ENCODE data around the gene ALG12. TPM values are rescaled to one million over a fixed set of nuclear protein-coding genes. Genes with fewer than 3 reads are reported as not detected.

The ALG12 gene
- total RNA-seq, 1 experiment from 2014 or later: 18.2 TPM

GRCh38 chr22:49934891-49935557 lies 16.8 kb upstream of the ALG12 start:
- ChIA-PET POLR2A (interaction anchor here (1.5 to 1.8 kb wide), 3 partner anchors 25 to 32 kb away, joined by 5 to 13 read pairs (median 13); partner anchors contain the start of gene PIM3), CTCF (no interaction called here)
- H3K4me3 Mint-ChIP-seq (ENCODE audit: unreplicated experiment): peak overlapping the region; percentile 67

GRCh38 chr22:49934160-49934890 lies 16.1 kb upstream of the ALG12 start:
- Mint-ChIP-seq H3K9me3 (ENCODE audit: unreplicated experiment) (no peaks in the 10 kb centered on the region), H3K27me3 (ENCODE audit: insufficient read depth, unreplicated experiment) (no peaks in the 10 kb centered on the region), H3K36me3 (ENCODE audit: insufficient read depth, unreplicated experiment) (peaks cover 7% of the 10 kb centered on the region), H3K27ac (ENCODE audit: low read depth, unreplicated experiment) (no peak overlapping the region), H3K4me1 (ENCODE audit: insufficient read depth, unreplicated experiment) (peaks cover 16% of the 10 kb centered on the region), H3K4me3 (ENCODE audit: unreplicated experiment) (peak overlapping the region; percentile 67)
- POLR2A ChIA-PET: interaction anchor here (0.9 to 5.0 kb wide), 3 partner anchors 17 to 38 kb away, joined by 3 to 65 read pairs (median 9); partner anchors contain the start of gene PIM3
- intact Hi-C loops (cut with micrococcal nuclease): no loop called here
- BruUV-seq (replicated peaks): no TSS peak
- TF ChIP-seq, protein P1, sequence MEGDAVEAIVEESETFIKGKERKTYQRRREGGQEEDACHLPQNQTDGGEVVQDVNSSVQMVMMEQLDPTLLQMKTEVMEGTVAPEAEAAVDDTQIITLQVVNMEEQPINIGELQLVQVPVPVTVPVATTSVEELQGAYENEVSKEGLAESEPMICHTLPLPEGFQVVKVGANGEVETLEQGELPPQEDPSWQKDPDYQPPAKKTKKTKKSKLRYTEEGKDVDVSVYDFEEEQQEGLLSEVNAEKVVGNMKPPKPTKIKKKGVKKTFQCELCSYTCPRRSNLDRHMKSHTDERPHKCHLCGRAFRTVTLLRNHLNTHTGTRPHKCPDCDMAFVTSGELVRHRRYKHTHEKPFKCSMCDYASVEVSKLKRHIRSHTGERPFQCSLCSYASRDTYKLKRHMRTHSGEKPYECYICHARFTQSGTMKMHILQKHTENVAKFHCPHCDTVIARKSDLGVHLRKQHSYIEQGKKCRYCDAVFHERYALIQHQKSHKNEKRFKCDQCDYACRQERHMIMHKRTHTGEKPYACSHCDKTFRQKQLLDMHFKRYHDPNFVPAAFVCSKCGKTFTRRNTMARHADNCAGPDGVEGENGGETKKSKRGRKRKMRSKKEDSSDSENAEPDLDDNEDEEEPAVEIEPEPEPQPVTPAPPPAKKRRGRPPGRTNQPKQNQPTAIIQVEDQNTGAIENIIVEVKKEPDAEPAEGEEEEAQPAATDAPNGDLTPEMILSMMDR (IDR thresholded peaks at IDR 0.05; ENCODE audit: unreplicated experiment): no peak
- peak; percentile 66 for DNase-seq (ENCODE audit: unreplicated experiment)
- CTCF ChIA-PET: interaction anchor here (0.5 to 1.6 kb wide), 2 partner anchors 93 to 96 kb away, joined by 3 read pairs; no protein-coding TSS in a partner anchor

More at GRCh38 chr22:49934891-49935557, 16.8 kb upstream of the ALG12 start:
- Mint-ChIP-seq H3K4me1 (ENCODE audit: insufficient read depth, unreplicated experiment) (peaks cover 16% of the 10 kb centered on the region), H3K27me3 (ENCODE audit: insufficient read depth, unreplicated experiment) (no peaks in the 10 kb centered on the region), H3K27ac (ENCODE audit: low read depth, unreplicated experiment) (no peak overlapping the region), H3K36me3 (ENCODE audit: insufficient read depth, unreplicated experiment) (peaks cover 7% of the 10 kb centered on the region), H3K9me3 (ENCODE audit: unreplicated experiment) (no peaks in the 10 kb centered on the region)
- peak; percentile 68 for DNase-seq (ENCODE audit: unreplicated experiment)
- no TSS peak for BruUV-seq (replicated peaks)
- intact Hi-C loops (cut with micrococcal nuclease): no loop called here
- TF ChIP-seq, protein P1 (IDR thresholded peaks at IDR 0.05; ENCODE audit: unreplicated experiment): no peak

DNA sequence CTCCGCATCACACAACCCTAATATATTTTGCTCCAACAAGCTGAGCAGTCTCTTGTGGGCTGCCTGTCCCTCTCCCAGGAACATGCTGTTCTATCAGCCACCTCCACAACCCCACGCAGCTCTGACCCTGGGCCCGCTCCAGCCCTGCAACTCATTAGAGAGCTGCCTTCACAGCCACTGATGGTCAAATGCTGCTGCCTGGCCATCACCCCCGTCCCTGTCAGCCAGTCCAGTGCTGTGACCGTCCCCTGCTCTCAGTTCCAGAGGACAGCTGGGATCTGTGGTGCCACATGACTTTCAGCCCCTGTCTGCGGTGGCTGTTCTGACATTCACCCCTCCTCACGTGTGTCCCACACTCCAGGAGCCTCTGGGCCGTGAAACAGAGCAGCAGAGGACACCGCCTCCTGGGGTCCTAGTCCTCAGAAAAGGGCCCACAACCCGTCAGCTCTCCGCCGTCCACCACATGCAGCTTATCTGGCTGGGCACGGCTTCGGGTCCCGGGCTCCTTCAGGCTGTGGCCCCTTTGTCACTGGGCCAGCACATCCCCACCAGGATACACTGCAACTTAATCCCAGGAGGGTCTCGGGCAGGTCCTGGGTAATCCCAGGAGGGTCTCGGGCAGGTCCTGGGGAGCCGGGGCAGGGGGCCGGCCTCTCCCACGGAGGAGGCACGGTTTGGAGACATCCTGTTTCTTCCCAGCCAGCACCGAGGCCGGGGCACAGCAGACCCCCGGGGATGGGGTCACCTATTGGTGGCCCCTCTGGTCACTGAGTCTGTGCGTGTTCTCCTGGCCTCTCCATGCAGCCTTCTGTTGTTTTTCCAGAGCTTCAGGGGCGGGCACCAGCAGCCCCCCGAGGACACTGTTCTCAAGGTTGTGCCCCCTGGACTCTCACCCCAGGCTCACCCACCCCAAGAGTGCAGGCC lies 15.3 kb upstream of the ALG12 start:
- peak overlapping the region; percentile 46 for H3K27ac Mint-ChIP-seq (ENCODE audit: low read depth, unreplicated experiment)

More for the DNA sequence above, 15.3 kb upstream of the ALG12 start:
- Mint-ChIP-seq H3K9me3 (ENCODE audit: unreplicated experiment) (no peaks in the 10 kb centered on the region), H3K36me3 (ENCODE audit: insufficient read depth, unreplicated experiment) (peaks cover 7% of the 10 kb centered on the region), H3K27me3 (ENCODE audit: insufficient read depth, unreplicated experiment) (no peaks in the 10 kb centered on the region), H3K4me1 (ENCODE audit: insufficient read depth, unreplicated experiment) (peaks cover 16% of the 10 kb centered on the region), H3K4me3 (ENCODE audit: unreplicated experiment) (peak overlapping the region; percentile 67)
- no TSS peak for BruUV-seq (replicated peaks)
- intact Hi-C loops (cut with micrococcal nuclease): no loop called here
- DNase-seq (ENCODE audit: unreplicated experiment): no peak
- POLR2A ChIA-PET: interaction anchor here (0.6 to 5.0 kb wide), 5 partner anchors 17 to 94 kb away, joined by 3 to 65 read pairs (median 4); partner anchors contain the start of gene PIM3
- CTCF ChIA-PET: interaction anchor here (0.5 to 1.6 kb wide), 5 partner anchors 15 to 97 kb away, joined by 3 to 4 read pairs (median 3); no protein-coding TSS in a partner anchor
- TF ChIP-seq, protein P1 (IDR thresholded peaks at IDR 0.05; ENCODE audit: unreplicated experiment): no peak

Data from MCF 10A (cell line).